NCI-H187 (cell line): ENCODE measurements around the gene IL19.

Experiments used
- DNase-seq, 2 experiments: peaks; one replicate each; lab custom pipeline; 2025; lab: John Stamatoyannopoulos, UW

IL19 gene

GRCh38 chr1:206800891-206801290 is 30.3 kb downstream of the IL19 start:
- DNase-seq: no peak

GRCh38 chr1:206801467-206801866 is 30.9 kb downstream of the IL19 start:
- DNase-seq: no peak

DNA sequence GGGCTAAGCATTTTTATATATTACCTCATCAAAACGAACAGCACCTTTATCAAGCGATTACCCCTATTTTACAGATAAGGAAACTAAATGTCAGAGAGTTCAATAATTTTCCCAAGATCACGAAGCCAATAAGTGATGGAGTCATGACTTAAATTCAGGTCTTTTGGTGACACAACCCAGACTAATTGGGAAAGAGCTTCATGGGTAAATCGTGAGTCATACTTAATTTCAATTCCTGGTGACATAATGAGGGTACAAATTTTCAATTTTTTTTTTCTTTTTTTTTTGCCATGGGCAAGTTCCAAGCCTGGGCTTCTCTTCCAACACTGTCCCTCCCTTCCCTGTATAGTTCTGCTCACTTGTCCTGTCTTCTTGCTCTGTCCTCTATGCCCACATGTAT is 31.8 kb downstream of the IL19 start:
- no peak for DNase-seq

DNA sequence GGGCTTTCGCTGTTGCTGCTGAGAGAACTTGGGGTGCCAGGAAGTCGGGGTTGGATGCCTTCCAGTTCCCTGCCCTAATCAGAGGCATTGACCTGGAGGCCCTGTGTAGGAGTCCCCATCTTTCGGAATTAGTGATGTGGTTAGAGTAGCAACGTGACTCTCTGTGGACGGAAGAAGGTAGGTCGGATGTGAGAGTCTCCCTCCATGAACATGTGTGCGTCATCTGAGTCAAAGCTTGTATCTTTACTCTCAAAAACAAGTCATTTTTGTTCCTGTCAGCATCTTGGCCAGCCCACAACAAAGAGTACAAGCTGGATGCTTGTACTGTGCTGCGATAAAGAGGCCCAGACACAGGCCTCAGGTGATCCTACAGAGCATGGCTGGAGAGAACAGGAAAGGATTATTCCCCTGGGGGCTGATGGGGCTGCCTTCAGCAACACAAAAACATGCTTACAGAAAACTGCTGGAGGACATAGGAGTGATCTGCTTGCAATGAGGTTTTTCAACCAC is 32.7 kb downstream of the IL19 start:
- DNase-seq: no peak

- DNase-seq: no peak
Measured at GRCh38 chr1:206804156-206804737, 33.7 kb downstream of the IL19 start.

DNA sequence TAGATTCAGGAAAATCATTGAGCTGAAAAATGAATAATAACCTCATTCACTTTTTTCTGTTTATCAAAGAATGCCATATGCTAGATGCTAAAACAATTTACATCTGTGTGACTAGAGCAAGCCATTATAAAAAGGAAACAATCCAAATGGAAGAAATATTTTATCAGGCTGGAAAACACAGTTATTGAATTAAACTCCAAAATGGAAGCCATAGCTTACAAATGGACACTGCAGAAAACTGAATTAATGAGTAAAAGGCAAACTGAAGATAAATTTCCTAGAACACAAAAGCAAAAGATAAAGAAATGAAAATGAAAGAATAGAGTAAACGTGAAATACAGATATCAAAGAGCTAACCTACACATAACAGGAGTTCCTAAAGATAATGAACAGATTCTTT is 34.8 kb downstream of the IL19 start:
- DNase-seq: no peak

DNA sequence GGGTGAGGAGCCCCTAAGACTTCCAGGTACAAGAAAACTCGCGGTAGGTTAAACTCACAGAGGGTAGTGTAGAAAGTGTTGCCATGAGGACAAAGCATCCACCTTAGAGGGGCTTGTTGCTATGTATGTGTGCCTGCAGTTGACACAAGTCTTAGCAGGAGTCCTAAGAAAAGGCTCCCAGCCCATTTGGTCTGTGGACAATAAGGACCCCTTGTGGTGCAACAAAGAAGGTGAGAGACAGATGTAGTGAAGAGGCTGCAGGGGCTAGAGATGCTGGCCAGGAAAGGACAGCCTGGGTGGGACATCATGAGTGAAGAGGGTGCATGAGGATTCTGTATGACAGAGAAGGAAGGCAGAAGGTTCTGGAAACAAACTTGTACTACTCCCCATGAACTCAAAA is 38.0 kb downstream of the IL19 start:
- DNase-seq: no peak

- no peak for DNase-seq
Measured at GRCh38 chr1:206809504-206810084, 39.0 kb downstream of the IL19 start.

GRCh38 chr1:206812471-206812870 is 41.9 kb downstream of the IL19 start:
- no peak for DNase-seq

DNA sequence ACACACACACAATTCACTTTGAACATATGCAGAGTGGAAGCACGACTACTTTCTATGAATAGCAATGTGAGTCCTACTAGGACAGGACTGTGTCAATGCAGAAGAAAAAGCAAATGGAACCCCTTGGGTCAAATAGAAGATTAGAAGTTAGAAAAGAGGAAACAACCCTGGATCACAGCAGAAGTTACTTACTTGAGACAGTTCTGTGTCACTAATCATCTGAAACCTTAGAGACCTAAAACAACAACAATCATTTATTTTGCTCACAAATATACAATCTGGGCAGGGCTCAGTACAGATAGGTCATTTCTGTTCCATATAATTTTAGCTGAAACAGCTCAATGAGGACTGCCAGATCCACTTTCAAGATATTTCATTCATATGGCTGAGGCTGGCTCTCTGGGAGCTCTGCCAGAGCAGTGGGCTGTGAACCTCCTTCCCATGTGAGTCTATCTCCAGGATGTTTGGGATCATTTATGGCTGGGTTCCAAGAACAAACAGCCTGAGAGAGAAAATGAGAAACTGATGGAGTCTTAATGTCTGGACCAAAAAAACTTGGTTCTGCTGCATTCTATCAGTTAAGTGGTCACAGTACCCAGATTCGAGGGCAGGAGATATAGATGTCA is 44.3 kb downstream of the IL19 start:
- DNase-seq: no peak

GRCh38 chr1:206816390-206817287 is 46.1 kb downstream of the IL19 start:
- no peak for DNase-seq

GRCh38 chr1:206821493-206821892 is 50.9 kb downstream of the IL19 start:
- DNase-seq: no peak

DNA sequence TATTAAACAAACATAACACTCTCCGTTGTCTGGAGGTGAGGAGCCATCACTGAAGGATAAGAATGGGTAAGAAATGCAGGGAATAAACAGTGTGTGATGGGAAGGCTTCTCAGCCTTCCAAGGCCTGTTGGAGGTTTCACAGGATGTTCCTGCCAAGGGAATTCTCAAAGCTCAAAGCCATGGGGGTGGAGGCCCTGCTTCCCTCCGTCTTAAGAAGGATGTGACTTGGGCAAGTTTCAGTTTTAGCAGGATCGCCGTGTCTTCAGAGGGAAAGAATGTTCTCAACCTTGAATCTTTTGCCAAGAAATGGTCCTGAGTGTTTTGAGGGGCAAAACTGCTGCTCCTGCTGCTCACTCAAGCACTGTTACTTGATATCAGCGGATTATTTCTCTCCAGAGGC is 53.2 kb downstream of the IL19 start:
- no peak for DNase-seq

GRCh38 chr1:206824331-206824730 is 53.8 kb downstream of the IL19 start:
- no peak for DNase-seq

DNA sequence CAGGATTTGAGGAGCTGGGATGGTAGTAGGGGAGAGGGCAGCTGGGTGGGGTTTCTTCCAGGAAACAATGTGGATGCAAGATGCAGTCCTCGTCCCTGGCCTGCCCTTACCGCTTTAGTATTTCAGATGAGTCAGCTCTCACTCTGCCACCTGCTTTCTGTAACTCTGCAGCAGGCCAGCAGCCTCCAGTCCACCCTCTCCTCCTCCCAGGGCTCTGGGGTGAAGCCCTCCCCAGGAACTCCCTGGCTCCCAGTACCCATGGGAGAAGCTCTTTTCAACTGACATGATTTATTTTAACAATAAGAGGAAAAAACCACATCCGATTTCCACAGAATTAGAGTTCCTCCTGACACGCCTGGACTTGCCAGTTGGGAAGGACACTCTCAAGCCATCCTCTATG is 55.8 kb downstream of the IL19 start:
- DNase-seq: peak; percentile 72 to 91

DNA sequence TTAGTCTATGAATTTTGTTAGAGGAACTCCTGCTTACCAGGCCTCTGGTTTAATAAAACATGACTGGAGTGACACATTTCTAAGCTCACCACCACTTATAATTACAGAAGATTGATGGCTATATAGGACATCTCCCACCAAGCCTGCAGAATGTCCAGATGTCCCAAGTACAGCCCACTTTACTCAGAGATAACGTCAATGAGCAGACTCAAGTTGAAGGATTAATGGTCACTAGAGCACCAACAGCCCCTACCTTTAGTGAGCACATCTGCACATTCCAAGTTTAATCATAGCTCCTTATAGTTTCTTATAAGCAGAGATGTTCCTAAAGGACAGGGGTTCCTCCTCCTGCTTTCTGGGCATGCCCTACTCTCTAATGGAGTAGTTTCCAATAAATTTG is 57.5 kb downstream of the IL19 start:
- no peak for DNase-seq

- no peak for DNase-seq
Measured at GRCh38 chr1:206828765-206829164, 58.2 kb downstream of the IL19 start.

DNA sequence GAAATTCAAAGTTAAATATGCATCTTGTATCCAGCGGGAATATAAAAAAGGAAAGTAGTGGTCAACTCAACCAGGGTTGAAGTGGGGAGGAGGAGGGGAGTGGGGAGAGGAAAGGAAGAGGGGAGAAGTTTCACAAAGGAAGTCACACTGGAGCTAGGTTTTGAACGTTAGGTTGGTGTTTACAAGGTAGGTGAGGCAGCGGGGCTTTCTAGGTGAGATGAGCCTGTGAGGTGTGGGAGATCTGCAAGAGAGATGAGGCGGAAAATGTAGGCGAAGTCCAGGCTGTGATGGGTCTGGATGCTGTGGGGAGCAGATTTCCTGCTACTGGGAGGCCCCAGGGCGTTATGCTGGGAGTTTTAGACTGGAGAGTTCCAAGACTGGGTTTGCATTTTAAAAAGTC is 58.7 kb downstream of the IL19 start:
- no peak for DNase-seq

DNA sequence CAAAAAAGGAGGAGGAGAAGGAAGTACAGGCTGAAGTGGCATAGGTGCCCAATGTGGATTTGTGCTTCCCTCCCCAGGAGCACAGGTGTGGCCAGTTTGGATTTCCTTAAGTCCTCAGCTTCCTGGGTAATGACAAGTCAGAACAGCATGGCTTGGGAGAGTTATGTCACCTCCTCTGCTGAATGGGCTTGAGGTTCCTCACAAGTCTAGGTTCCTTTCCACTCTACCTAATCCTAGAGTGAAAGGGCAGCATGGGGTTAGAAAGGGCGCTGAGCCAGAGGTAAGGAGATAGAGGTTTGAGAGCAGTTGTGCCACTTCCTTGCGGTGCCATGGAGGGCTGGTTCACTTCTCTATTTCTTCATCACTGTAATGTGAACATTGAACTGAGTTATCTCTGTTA is 59.3 kb downstream of the IL19 start:
- no peak for DNase-seq

DNA sequence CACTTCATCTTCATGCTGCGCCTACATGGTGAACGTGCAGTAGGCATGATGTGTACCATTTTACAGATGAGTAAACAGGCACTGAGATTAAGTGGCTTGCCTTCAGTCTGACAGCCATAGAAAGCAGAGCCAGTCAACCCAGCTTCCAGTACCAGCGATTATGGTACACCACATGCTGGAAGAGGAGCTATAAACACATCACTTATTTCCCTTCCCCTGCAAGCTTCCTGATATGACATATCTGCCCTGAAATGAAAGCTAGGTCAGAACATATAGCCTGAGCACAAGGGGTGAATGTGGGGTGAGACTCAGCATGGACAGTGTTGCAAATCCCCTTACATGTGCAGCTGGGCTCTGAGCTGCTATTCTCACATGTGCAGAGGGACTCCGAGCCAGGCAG is 61.1 kb downstream of the IL19 start:
- DNase-seq: no peak

DNA sequence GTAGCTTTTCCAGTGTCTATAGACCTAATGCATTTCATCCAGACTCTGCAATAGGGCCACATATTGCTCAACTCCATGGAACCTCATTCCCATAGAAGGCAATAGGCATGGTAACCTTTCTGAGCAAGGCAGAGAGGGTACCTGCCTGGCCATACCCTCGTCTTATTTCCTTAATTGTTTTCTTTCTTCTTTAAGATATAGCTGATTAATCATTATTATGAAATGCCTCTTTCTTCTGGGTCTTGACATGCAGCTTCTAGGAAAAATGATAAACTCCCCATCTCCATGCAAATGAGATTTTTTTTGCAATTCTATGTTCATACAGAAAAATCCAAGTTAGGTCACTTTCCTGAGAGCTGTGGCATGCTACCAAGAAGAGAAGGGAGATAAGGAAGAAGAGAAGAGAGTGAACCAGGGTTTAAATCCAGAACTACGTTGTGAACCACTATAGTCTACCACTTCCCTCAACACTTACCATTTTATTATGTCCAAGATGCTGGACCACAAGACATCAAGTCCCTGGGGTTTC is 61.8 kb downstream of the IL19 start:
- no peak for DNase-seq

GRCh38 chr1:206833106-206833680 is 62.6 kb downstream of the IL19 start:
- no peak for DNase-seq
